ENCODE measurements around the gene ZC3H7A. TPM values are rescaled to one million over a fixed set of nuclear protein-coding genes. Genes with fewer than 3 reads are reported as not detected.
A peak's percentile ranks its signal among the peaks of the same experiment; 100 is the strongest.

ZC3H7A gene
- total RNA-seq, 3 donors from 2014 or later: 42.4 to 61.2 (median 59.0) TPM

GRCh38 chr16:11784038-11784369 lies 13.1 kb downstream of the ZC3H7A start:
- no peaks in the 10 kb centered on the region for H3K9me3 ChIP-seq
- TF ChIP-seq, protein P1, sequence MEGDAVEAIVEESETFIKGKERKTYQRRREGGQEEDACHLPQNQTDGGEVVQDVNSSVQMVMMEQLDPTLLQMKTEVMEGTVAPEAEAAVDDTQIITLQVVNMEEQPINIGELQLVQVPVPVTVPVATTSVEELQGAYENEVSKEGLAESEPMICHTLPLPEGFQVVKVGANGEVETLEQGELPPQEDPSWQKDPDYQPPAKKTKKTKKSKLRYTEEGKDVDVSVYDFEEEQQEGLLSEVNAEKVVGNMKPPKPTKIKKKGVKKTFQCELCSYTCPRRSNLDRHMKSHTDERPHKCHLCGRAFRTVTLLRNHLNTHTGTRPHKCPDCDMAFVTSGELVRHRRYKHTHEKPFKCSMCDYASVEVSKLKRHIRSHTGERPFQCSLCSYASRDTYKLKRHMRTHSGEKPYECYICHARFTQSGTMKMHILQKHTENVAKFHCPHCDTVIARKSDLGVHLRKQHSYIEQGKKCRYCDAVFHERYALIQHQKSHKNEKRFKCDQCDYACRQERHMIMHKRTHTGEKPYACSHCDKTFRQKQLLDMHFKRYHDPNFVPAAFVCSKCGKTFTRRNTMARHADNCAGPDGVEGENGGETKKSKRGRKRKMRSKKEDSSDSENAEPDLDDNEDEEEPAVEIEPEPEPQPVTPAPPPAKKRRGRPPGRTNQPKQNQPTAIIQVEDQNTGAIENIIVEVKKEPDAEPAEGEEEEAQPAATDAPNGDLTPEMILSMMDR (IDR thresholded peaks at IDR 0.05): no peak
- peaks cover 30% of the 10 kb centered on the region for H3K4me1 ChIP-seq (ENCODE audit: low read depth)
- DNase-seq (no peak), ATAC-seq (no peak)
- no peak overlapping the region for H3K4me3 ChIP-seq
- intact Hi-C loops (cut with DNase I, micrococcal nuclease): no loop called here
- no peaks in the 10 kb centered on the region for H3K36me3 ChIP-seq (ENCODE audit: low read depth)

DNA sequence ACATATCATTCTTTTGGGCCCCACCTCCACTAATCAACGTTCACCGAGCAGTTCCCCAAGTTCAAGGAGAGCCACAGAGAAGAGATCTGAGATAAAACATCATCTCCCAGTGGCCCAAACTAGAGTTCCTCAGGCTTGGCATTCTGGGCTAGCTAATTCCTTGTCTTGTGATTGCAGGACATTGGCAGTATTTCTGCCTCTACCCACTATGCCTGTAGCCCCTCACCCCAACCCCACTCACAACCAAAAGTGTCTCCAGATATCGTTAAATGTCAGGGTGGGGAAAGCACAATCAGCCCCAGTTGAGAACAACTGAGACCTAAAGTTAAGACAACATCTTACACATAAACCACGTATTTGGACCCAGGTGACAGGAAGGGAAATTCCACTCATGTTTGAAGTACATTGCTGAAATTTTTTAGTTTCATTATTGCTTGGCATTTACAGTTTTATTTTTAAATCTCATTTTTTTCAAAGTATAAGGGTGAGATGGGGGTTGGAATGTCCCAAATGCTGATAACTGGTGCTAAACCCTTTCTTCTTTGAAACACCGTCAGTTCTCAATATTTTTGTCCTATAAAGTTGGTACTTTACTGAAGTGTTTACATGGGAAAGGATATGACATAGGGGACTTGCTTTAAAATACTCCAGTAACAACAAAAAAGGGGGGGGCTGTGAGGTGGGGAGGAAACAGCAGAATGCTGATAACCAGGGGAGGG lies 13.6 kb downstream of the ZC3H7A start:
- peaks cover 30% of the 10 kb centered on the region for H3K4me1 ChIP-seq (ENCODE audit: low read depth)
- TF ChIP-seq, protein P1 (IDR thresholded peaks at IDR 0.05): no peak
- ATAC-seq (peak; percentile 63), DNase-seq (no peak)
- no peak overlapping the region for H3K4me3 ChIP-seq
- H3K9me3 ChIP-seq: no peaks in the 10 kb centered on the region
- H3K36me3 ChIP-seq (ENCODE audit: low read depth): no peaks in the 10 kb centered on the region
- intact Hi-C loops (cut with DNase I, micrococcal nuclease): no loop called here

GRCh38 chr16:11781773-11782172 lies 15.3 kb downstream of the ZC3H7A start:
- Histone ChIP-seq H3K4me1 (ENCODE audit: low read depth) (peaks cover 28% of the 10 kb centered on the region), H3K4me3 (no peak overlapping the region), H3K36me3 (ENCODE audit: low read depth) (no peaks in the 10 kb centered on the region), H3K9me3 (no peaks in the 10 kb centered on the region)
- intact Hi-C loops (cut with DNase I, micrococcal nuclease): no loop called here
- TF ChIP-seq, protein P1 (IDR thresholded peaks at IDR 0.05): no peak
- DNase-seq (no peak), ATAC-seq (no peak)

- ATAC-seq (no peak), DNase-seq (no peak)
- intact Hi-C loops (cut with DNase I, micrococcal nuclease): no loop called here
- H3K9me3 ChIP-seq: no peaks in the 10 kb centered on the region
- TF ChIP-seq, protein P1 (IDR thresholded peaks at IDR 0.05): no peak
- H3K4me1 ChIP-seq (ENCODE audit: low read depth): peaks cover 21% of the 10 kb centered on the region
- H3K4me3 ChIP-seq: no peak overlapping the region
- peaks cover 2% of the 10 kb centered on the region for H3K36me3 ChIP-seq (ENCODE audit: low read depth)
Measured at GRCh38 chr16:11780991-11781680, 15.9 kb downstream of the ZC3H7A start.

DNA sequence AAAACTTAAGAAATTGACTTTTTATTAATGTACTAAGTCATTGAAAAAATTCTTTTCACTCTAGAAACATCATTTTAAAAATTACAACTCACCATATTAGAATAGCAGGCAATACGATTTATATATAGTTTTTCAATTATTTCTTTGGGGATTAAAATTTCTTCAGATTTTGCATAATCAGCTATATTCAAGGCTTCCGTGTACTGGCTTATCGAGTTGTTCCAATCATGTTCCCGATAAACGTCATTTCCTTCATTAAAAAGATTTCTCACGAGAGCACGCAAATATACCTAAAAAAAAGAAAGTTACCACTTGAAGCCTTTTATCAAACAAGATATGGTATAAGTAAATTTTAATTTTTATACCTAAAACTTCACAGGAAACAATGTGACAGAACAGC lies 18.0 kb downstream of the ZC3H7A start:
- H3K4me3 ChIP-seq: no peak overlapping the region
- ATAC-seq: no peak
- TF ChIP-seq, protein P1 (IDR thresholded peaks at IDR 0.05): no peak
- H3K9me3 ChIP-seq: no peaks in the 10 kb centered on the region
- intact Hi-C loops (cut with DNase I, micrococcal nuclease): no loop called here
- DNase-seq: no peak
- peaks cover 9% of the 10 kb centered on the region for H3K36me3 ChIP-seq (ENCODE audit: low read depth)
- H3K4me1 ChIP-seq (ENCODE audit: low read depth): peaks cover 12% of the 10 kb centered on the region

Data from mucosa of descending colon (tissue), 3 donors.